GM18873 (cell line): ENCODE results near the gene BCO1.

Experiments used
- ATAC-seq: cut with Tn5 transposase; IDR thresholded peaks from one replicate; pipeline ENCODE4 v1.9.1; 2021; ENCODE audit warnings: mild to moderate bottlenecking, moderate library complexity, moderate number of reproducible peaks; ENCODE audit not compliant: unreplicated experiment, low FRiP score

Gene BCO1

GRCh38 chr16:81314603-81315270 lies 76.2 kb downstream of the BCO1 start, which contains the start of gene GAN:
Gene GAN, plus strand, starts transcription at chr16:81314962. Its CDS starts 152 bp downstream, at chr16:81315114.
- peak; percentile 94 for ATAC-seq

DNA sequence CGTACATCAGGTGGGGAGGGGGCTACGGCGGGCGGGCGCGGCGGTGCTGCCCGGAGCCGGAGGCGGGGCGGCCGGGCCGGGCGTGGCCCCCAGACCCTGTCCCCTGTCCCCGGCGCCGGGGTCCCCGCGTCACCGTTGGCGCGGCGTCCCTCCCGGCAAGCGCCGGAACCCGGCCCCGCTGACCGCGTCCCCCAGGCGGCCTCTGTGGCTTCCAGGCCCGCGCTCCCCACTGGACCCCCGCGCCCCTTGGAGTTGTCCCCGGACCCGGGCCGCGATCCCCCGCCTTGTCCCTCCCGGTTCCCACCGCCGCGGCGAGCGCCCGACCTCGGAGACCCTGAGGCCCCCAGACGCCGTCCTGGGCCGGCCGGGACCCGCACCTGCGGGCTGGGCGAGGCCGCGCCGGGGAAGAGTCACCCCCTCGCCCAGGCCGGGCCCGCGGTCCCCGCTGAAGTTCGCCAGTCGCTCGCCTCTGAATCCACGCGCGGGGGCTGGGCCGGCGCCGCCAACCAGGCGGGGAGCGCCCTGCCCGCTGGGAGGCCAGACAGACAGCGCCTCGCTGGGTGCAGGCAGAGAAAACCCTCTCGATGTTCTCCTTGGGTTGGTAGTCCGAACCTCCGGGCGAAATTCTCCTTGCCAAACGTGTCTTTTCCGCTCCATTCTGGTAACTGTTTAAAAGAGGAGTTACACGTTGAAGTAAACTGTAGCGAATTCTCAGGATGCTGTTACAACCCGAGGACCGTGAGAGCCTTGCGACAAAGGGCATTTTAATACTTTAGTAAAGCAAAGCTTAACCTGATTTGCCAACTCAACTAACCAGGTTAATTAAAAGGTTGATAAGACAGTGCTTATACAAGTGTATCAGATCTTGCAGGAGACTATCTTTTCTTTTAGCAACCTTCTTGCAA lies 77.0 kb downstream of the BCO1 start:
- peak; percentile 15 for ATAC-seq

DNA sequence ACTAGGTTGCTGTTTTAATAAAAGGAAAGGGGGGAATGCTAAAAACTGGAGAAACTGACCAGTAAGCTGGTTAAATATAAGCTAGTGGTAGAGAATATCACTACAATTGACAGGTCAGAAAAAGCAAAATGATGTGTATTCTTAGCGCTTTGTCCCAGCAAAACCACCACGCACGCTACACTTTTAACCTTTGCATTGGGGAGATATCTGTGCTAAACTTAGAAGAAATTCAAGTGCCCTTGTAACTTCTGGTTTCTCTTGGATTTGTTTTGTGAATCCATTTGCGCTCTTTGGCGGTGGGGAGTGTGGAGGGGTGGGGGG lies 77.6 kb downstream of the BCO1 start:
- no peak for ATAC-seq

DNA sequence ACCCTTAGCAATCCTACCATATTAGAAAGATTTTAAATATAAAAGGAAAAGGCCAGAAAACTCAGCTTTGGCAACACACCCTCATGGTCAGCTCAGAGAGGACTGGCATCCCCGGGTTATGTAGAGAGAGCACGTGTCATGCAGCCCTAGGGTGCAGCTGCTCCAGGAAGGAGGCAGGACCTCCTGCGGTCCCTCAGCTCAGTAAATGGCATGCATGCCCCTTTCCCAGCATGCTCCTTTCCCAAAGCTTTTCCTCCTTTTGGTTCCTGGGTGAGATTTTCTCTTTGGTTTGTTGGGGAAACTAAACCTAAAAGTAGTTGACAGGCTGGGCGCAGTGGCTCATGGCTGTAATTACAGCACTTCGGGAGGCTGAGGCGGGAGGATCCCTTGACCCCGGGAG lies 80.2 kb downstream of the BCO1 start:
- ATAC-seq = no peak

DNA sequence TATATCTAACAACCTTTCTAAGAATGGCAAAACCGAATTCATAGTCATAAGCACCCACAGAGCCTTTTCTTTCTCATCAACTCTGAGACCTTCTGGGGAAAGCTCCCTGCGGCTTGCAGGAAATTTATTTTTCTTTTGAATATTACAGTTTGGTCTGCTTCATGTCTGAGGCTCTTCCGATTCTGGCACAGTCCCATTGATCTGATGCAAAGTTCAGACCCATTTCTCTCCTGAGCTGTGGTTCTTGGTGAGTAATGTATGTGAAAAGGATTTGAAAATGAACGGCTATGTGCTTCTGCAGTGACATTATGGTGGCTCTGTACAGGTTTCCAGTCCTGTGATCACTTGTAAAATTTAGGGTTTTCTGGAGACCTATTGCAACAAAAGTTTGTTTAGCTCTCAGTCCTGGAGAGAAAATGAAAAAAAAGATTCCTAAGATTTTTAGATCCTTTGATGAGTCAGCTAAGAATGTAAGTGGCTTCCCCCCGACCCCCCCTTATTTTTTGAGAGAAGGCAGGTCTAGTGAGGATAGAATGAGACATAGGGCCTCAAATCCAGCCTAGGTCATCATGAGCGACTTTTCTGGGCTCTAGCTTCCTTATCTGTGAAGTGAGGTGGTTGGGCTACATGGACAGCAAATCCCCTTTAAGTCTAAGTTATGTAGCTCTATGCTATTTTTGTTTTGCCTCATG lies 80.9 kb downstream of the BCO1 start:
- no peak for ATAC-seq

DNA sequence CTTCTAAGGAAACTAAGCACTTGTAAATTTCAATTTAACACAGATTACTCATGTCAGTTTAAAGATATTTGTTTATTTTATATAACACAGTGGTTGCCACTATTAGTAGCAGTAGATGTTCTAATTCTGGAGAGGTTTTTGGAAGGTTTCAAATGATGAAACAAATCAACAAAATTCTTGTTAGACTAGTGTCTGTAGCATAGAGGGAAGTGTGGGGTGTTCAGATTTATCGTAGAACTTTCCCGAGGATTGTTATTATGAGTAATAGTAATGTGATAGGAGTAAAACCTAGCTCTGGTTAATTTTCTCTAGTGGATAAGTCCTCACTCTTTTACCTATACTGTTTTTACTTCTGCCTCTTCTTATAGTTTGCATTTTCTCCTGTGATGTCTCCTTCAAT lies 82.5 kb downstream of the BCO1 start:
- no peak for ATAC-seq

GRCh38 chr16:81321536-81321935 lies 83.0 kb downstream of the BCO1 start:
- no peak for ATAC-seq

GRCh38 chr16:81324808-81325207 lies 86.3 kb downstream of the BCO1 start:
- no peak for ATAC-seq

- no peak for ATAC-seq
Observed at GRCh38 chr16:81327011-81327410, 88.5 kb downstream of the BCO1 start.

- ATAC-seq = no peak
Observed at GRCh38 chr16:81327447-81328196, 89.1 kb downstream of the BCO1 start.

DNA sequence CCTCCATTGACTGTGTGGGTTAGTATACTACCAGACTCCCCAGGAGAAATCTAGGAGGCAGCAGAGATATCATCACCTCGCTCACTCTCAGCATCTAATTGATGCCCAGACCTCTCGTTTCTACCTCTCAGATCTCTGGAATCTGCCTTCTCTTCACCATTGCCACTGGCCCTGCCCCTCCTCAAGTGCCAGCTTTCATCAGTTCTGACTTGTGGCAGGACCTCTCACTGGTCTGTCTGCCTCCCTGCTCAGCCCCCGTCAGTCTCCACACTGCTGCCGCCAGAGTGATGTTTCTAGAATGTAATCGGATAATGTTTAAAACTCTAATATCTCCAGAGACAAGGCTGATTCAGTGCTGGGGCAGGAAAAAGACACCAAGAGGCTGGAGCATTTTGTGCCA lies 91.5 kb downstream of the BCO1 start:
- ATAC-seq = no peak

DNA sequence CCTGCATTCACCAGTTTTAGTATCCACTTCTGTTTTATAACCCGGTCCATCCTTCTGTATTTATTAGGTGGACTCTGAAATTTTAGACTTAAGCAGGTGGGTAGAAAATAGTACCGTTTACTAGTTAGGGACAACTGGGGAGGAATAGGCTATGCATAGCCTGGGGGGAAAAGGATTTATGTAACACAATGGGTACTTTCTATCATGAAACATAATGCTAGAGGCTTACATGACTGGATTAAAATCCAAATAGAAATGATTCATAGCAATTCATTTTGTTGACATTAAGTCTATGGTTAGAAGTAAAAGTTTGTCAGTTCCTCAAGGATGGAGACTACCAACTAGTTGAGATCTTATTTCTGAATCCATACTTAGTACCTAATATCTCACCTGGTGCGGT lies 94.9 kb downstream of the BCO1 start:
- no peak for ATAC-seq

- no peak for ATAC-seq
Observed at GRCh38 chr16:81335669-81336068, 97.2 kb downstream of the BCO1 start.

GRCh38 chr16:81337097-81337496 lies 98.6 kb downstream of the BCO1 start:
- no peak for ATAC-seq
